ENCODE data around the gene AUTS2. TPM values are rescaled to one million over a fixed set of nuclear protein-coding genes. Genes with fewer than 3 reads are reported as not detected.
A peak's percentile ranks its signal among the peaks of the same experiment; 100 is the strongest.

Gene AUTS2
- total and polyA plus RNA-seq, 2 donors (not counting 1 experiment from before 2014, with no cell fraction given): 0.60 to 9.1 TPM

DNA sequence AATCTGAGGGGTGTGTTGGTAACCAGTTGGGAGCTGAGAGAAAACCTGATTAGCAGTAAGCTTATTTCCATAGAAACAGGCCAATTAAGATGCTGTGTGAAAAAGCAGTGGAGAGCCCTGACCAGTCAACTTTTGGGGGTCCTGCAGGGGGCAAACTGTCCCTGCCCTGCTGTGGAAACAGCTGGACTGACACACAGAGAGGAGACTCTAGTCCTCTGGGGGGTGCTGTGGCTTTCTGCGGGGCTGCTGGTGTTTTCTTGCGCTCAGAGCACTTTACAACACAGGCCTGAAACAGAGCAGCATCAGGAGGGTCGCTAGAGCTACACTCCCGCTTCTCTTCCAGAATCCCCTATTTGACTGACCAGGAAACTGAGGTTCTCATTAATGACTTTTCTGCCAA lies 986.8 kb downstream of the AUTS2 start:
- H3K9ac ChIP-seq (ENCODE audit: insufficient read depth, low read length): no peak overlapping the region
- no peak overlapping the region for H3K4me3 ChIP-seq (replicated peaks in 1 of 4; ENCODE audit: control extremely low read depth in 1 of 4, insufficient read depth in 1 of 4, low read depth in 3 of 4, low read length in 4 of 4)
- H3K9me3 ChIP-seq (ENCODE audit: control insufficient read depth, insufficient read depth, low read depth, low read length): no peaks in the 10 kb centered on the region
- no peak for DNase-seq (ENCODE audit: low read depth in 2 of 2)
- no peaks in the 10 kb centered on the region for H3K36me3 ChIP-seq (ENCODE audit: control insufficient read depth, insufficient read depth, low read length)
- no peaks in the 10 kb centered on the region for H3K27me3 ChIP-seq (ENCODE audit: control insufficient read depth, insufficient read depth, low read length)
- no peaks in the 10 kb centered on the region for H3K79me2 ChIP-seq (ENCODE audit: control insufficient read depth, insufficient read depth, low read length)
- no peak overlapping the region for H3K27ac ChIP-seq (ENCODE audit: insufficient read depth, low read length)
- TF ChIP-seq, protein P1, sequence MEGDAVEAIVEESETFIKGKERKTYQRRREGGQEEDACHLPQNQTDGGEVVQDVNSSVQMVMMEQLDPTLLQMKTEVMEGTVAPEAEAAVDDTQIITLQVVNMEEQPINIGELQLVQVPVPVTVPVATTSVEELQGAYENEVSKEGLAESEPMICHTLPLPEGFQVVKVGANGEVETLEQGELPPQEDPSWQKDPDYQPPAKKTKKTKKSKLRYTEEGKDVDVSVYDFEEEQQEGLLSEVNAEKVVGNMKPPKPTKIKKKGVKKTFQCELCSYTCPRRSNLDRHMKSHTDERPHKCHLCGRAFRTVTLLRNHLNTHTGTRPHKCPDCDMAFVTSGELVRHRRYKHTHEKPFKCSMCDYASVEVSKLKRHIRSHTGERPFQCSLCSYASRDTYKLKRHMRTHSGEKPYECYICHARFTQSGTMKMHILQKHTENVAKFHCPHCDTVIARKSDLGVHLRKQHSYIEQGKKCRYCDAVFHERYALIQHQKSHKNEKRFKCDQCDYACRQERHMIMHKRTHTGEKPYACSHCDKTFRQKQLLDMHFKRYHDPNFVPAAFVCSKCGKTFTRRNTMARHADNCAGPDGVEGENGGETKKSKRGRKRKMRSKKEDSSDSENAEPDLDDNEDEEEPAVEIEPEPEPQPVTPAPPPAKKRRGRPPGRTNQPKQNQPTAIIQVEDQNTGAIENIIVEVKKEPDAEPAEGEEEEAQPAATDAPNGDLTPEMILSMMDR (conservative IDR thresholded peaks at IDR 0.05 in 1 of 2, IDR thresholded peaks at IDR 0.05 in 1 of 2; ENCODE audit: low read depth in 1 of 2, low read length in 2 of 2): no peak
- no peak for TF ChIP-seq EZH2 (IDR thresholded peaks at IDR 0.05; ENCODE audit: low read length, missing control alignments)
- H3K4me2 ChIP-seq (ENCODE audit: extremely low read depth, insufficient read depth, low read length): no peak overlapping the region
- no peak overlapping the region for H2AFZ ChIP-seq (ENCODE audit: low read length)
- no peaks in the 10 kb centered on the region for H3K4me1 ChIP-seq (ENCODE audit: control insufficient read depth, extremely low read depth, insufficient read depth, low read length)
- H4K20me1 ChIP-seq (ENCODE audit: control insufficient read depth, extremely low read depth, insufficient read depth, low read length): no peaks in the 10 kb centered on the region

DNA sequence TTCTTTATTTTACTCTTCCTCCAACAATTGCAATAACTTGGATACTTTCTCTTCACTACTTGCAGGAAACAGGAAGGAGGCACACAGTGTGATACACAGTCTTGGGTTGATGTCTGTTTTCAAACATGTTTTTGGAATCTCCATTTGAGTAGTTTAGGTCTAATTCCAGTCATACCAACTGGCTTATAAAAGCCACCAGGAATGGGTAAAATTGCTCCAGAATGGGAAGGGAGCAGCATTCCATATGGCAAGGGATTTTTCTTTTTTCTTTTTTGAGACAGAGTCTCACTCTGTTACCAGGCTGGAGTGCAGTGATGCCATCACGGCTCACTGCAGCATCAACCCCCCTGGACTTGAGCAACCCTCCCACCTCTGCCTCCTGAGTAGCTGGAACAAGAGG lies 988.5 kb downstream of the AUTS2 start:
- no peak overlapping the region for H3K9ac ChIP-seq (ENCODE audit: insufficient read depth, low read length)
- no peak overlapping the region for H3K4me2 ChIP-seq (ENCODE audit: extremely low read depth, insufficient read depth, low read length)
- H3K79me2 ChIP-seq (ENCODE audit: control insufficient read depth, insufficient read depth, low read length): no peaks in the 10 kb centered on the region
- no peaks in the 10 kb centered on the region for H3K9me3 ChIP-seq (ENCODE audit: control insufficient read depth, insufficient read depth, low read depth, low read length)
- no peak overlapping the region for H3K4me3 ChIP-seq (replicated peaks in 1 of 4; ENCODE audit: control extremely low read depth in 1 of 4, insufficient read depth in 1 of 4, low read depth in 3 of 4, low read length in 4 of 4)
- no peaks in the 10 kb centered on the region for H3K4me1 ChIP-seq (ENCODE audit: control insufficient read depth, extremely low read depth, insufficient read depth, low read length)
- no peaks in the 10 kb centered on the region for H3K27me3 ChIP-seq (ENCODE audit: control insufficient read depth, insufficient read depth, low read length)
- no peak overlapping the region for H3K27ac ChIP-seq (ENCODE audit: insufficient read depth, low read length)
- TF ChIP-seq, protein P1 (conservative IDR thresholded peaks at IDR 0.05 in 1 of 2, IDR thresholded peaks at IDR 0.05 in 1 of 2; ENCODE audit: low read depth in 1 of 2, low read length in 2 of 2): no peak
- TF ChIP-seq EZH2 (IDR thresholded peaks at IDR 0.05; ENCODE audit: low read length, missing control alignments): no peak
- peak in 1 of 2 donors; percentile 48 for DNase-seq (ENCODE audit: low read depth in 2 of 2)
- no peak overlapping the region for H2AFZ ChIP-seq (ENCODE audit: low read length)
- H4K20me1 ChIP-seq (ENCODE audit: control insufficient read depth, extremely low read depth, insufficient read depth, low read length): no peaks in the 10 kb centered on the region
- H3K36me3 ChIP-seq (ENCODE audit: control insufficient read depth, insufficient read depth, low read length): no peaks in the 10 kb centered on the region

DNA sequence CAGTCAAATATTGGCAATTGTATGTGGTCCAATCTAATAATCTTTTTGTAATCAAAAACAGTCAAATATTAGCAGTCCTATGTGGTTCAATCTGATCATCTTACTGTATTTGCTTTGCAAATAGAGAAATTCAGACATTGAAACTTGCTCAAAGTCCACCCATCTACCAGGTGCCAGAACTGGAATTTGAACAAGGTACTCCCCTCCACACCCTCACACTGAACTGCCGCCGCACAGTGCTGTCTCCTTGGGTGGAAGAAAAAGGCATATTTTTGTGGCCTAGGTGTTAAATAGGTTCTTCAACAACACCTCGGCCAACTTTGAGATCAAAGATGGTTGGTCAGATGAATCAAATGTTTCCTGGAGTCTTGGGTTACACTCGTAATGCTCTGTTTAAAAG lies 989.5 kb downstream of the AUTS2 start:
- TF ChIP-seq, protein P1 (conservative IDR thresholded peaks at IDR 0.05 in 1 of 2, IDR thresholded peaks at IDR 0.05 in 1 of 2; ENCODE audit: low read depth in 1 of 2, low read length in 2 of 2): no peak
- no peak for TF ChIP-seq EZH2 (IDR thresholded peaks at IDR 0.05; ENCODE audit: low read length, missing control alignments)
- DNase-seq (ENCODE audit: low read depth in 2 of 2): no peak
- no peaks in the 10 kb centered on the region for H3K36me3 ChIP-seq (ENCODE audit: control insufficient read depth, insufficient read depth, low read length)

More for the DNA sequence above, 989.5 kb downstream of the AUTS2 start:
- Histone ChIP-seq H3K9ac (ENCODE audit: insufficient read depth, low read length) (no peak overlapping the region), H2AFZ (ENCODE audit: low read length) (no peak overlapping the region), H3K4me3 (replicated peaks in 1 of 4; ENCODE audit: control extremely low read depth in 1 of 4, insufficient read depth in 1 of 4, low read depth in 3 of 4, low read length in 4 of 4) (no peak overlapping the region), H3K27ac (ENCODE audit: insufficient read depth, low read length) (no peak overlapping the region), H3K27me3 (ENCODE audit: control insufficient read depth, insufficient read depth, low read length) (no peaks in the 10 kb centered on the region), H3K4me1 (ENCODE audit: control insufficient read depth, extremely low read depth, insufficient read depth, low read length) (no peaks in the 10 kb centered on the region), H3K4me2 (ENCODE audit: extremely low read depth, insufficient read depth, low read length) (no peak overlapping the region), H3K9me3 (ENCODE audit: control insufficient read depth, insufficient read depth, low read depth, low read length) (no peaks in the 10 kb centered on the region), H3K79me2 (ENCODE audit: control insufficient read depth, insufficient read depth, low read length) (no peaks in the 10 kb centered on the region), H4K20me1 (ENCODE audit: control insufficient read depth, extremely low read depth, insufficient read depth, low read length) (no peaks in the 10 kb centered on the region)
